Calu3 (cell line): ENCODE data around the gene ZSCAN5A. TPM values are rescaled to one million over a fixed set of nuclear protein-coding genes. Genes with fewer than 3 reads are reported as not detected.

Experiments used
- BruUV-seq: library from RNA; stranded (reverse); fragments of 400-500 nt; replicated peaks from 2 replicates; lab custom pipeline; 2021; lab: Mats Ljungman, UMichigan
- CTCF ChIA-PET: fragments of 300-600 bp; sonication (Branson Sonifier 250); formaldehyde crosslinking; loops from one replicate; lab custom pipeline; 2022; ENCODE audit warnings: antibody characterized with exemption; lab: Charles Lee
- DNase-seq: peaks from one replicate; pipeline ENCODE4 v3.0.0; 2022
- H3K27ac Mint-ChIP-seq: one replicate; pipeline ENCODE4 v1.8.0; 2022; ENCODE audit warnings: mixed read lengths; ENCODE audit not compliant: unreplicated experiment
- H3K27me3 Mint-ChIP-seq: one replicate; pipeline ENCODE4 v1.8.0; 2022; ENCODE audit warnings: mixed read lengths; ENCODE audit not compliant: unreplicated experiment
- H3K36me3 Mint-ChIP-seq: one replicate; pipeline ENCODE4 v1.8.0; 2022; ENCODE audit warnings: mild to moderate bottlenecking, moderate library complexity, mixed read lengths; ENCODE audit not compliant: insufficient read depth, unreplicated experiment
- H3K4me1 Mint-ChIP-seq: one replicate; pipeline ENCODE4 v1.8.0; 2022; ENCODE audit warnings: mild to moderate bottlenecking, low read depth, mixed read lengths; ENCODE audit not compliant: unreplicated experiment
- H3K4me3 Mint-ChIP-seq: one replicate; pipeline ENCODE4 v1.8.0; 2022; ENCODE audit warnings: mild to moderate bottlenecking, low read depth, moderate library complexity, mixed read lengths; ENCODE audit not compliant: unreplicated experiment
- H3K9me3 Mint-ChIP-seq: one replicate; pipeline ENCODE4 v1.8.0; 2022; ENCODE audit warnings: low read depth, mixed read lengths; ENCODE audit not compliant: unreplicated experiment
- CTCF ChIP-seq: fragments of 200-600 bp; IDR thresholded peaks from one replicate; pipeline ENCODE4 v1.8.0; 2022; ENCODE audit warnings: antibody characterized with exemption; ENCODE audit not compliant: unreplicated experiment
- intact Hi-C: fragments of 100-400 bp; cut with micrococcal nuclease; formaldehyde crosslinking; loops from one replicate; pipeline ENCODE4 v1.10.0; 2022; ENCODE audit not compliant: unreplicated experiment
- total RNA-seq: library from RNA; stranded (reverse); gene quantifications from 2 replicates; pipeline ENCODE4 v1.2.3, GENCODE V29; 2022

ZSCAN5A gene
- total RNA-seq, 1 experiment from 2014 or later = 13.5 TPM

- no peak overlapping the region for H3K4me3 Mint-ChIP-seq
- no peaks in the 10 kb centered on the region for H3K27me3 Mint-ChIP-seq
- H3K4me1 Mint-ChIP-seq = no peaks in the 10 kb centered on the region
- DNase-seq = no peak
- CTCF ChIA-PET = no interaction called here
- no peaks in the 10 kb centered on the region for H3K9me3 Mint-ChIP-seq
- no peak for TF ChIP-seq CTCF
- no peaks in the 10 kb centered on the region for H3K36me3 Mint-ChIP-seq
- intact Hi-C loops = no loop called here
- H3K27ac Mint-ChIP-seq = no peak overlapping the region
- no TSS peak for BruUV-seq
These were observed 43.5 kb downstream of the ZSCAN5A start for GRCh38 chr19:56271151-56271550.

GRCh38 chr19:56270676-56271075 lies 44.0 kb downstream of the ZSCAN5A start:
- intact Hi-C loops = no loop called here
- H3K4me1 Mint-ChIP-seq = no peaks in the 10 kb centered on the region
- no peaks in the 10 kb centered on the region for H3K9me3 Mint-ChIP-seq
- no peaks in the 10 kb centered on the region for H3K36me3 Mint-ChIP-seq
- no peak overlapping the region for H3K4me3 Mint-ChIP-seq
- BruUV-seq = no TSS peak
- CTCF ChIA-PET = no interaction called here
- DNase-seq = no peak
- no peaks in the 10 kb centered on the region for H3K27me3 Mint-ChIP-seq
- no peak for TF ChIP-seq CTCF
- H3K27ac Mint-ChIP-seq = no peak overlapping the region

GRCh38 chr19:56269348-56269747 lies 45.3 kb downstream of the ZSCAN5A start:
- intact Hi-C loops = no loop called here
- TF ChIP-seq CTCF = no peak
- no peaks in the 10 kb centered on the region for H3K4me1 Mint-ChIP-seq
- H3K9me3 Mint-ChIP-seq = no peaks in the 10 kb centered on the region
- H3K27me3 Mint-ChIP-seq = no peaks in the 10 kb centered on the region
- H3K36me3 Mint-ChIP-seq = no peaks in the 10 kb centered on the region
- no peak overlapping the region for H3K27ac Mint-ChIP-seq
- H3K4me3 Mint-ChIP-seq = no peak overlapping the region
- DNase-seq = no peak
- BruUV-seq = no TSS peak
- CTCF ChIA-PET = no interaction called here

GRCh38 chr19:56266051-56266450 lies 48.6 kb downstream of the ZSCAN5A start:
- CTCF ChIA-PET = interaction anchor here (1.9 kb wide), 1 partner anchor 12 kb away, joined by 7 read pairs; no protein-coding TSS in a partner anchor
- DNase-seq = no peak
- no peak for TF ChIP-seq CTCF
- no peaks in the 10 kb centered on the region for H3K36me3 Mint-ChIP-seq
- no peaks in the 10 kb centered on the region for H3K9me3 Mint-ChIP-seq
- H3K27me3 Mint-ChIP-seq = no peaks in the 10 kb centered on the region
- no peak overlapping the region for H3K4me3 Mint-ChIP-seq
- no peaks in the 10 kb centered on the region for H3K4me1 Mint-ChIP-seq
- no TSS peak for BruUV-seq
- intact Hi-C loops = no loop called here
- no peak overlapping the region for H3K27ac Mint-ChIP-seq
